Measurements from ENCODE around the gene RUNX1. TPM values are rescaled to one million over a fixed set of nuclear protein-coding genes. Genes with fewer than 3 reads are reported as not detected.

Gene RUNX1
- polyA plus RNA-seq, 3 donors: 6.2 to 49.7 (median 8.7) TPM

GRCh38 chr21:35014302-35015041 lies 34.6 kb downstream of the RUNX1 start:
- TF ChIP-seq CTCF (IDR thresholded peaks at IDR 0.05): no peak
- H3K9ac ChIP-seq (ENCODE audit: insufficient read depth, low read length, poor library complexity, severe bottlenecking): no peak overlapping the region
- DNase-seq: peak in 1 of 3 donors; percentile 23
- H3K4me2 ChIP-seq (replicated peaks; ENCODE audit: extremely low read depth, low read length, poor library complexity, severe bottlenecking): no peak overlapping the region
- H3K79me2 ChIP-seq (ENCODE audit: insufficient read depth, low read length): peaks cover 100% of the 10 kb centered on the region
- peaks cover 8 to 43% of the 10 kb centered on the region in 2 donors for H3K36me3 ChIP-seq (replicated peaks in 1 of 2; ENCODE audit: control insufficient read depth in 1 of 2, insufficient read depth in 2 of 2, low read length in 2 of 2)
- peaks cover 99% of the 10 kb centered on the region for H4K20me1 ChIP-seq (ENCODE audit: insufficient read depth, low read length)
- H3K9me3 ChIP-seq (replicated peaks in 1 of 2; ENCODE audit: control insufficient read depth in 1 of 2, insufficient read depth in 1 of 2, low read length in 2 of 2): no peaks in the 10 kb centered on the region
- H3K27ac Mint-ChIP-seq: peak overlapping the region in 2 of 7 donors; percentile 31 to 38
- peaks cover 50% of the 10 kb centered on the region for H3K4me1 Mint-ChIP-seq
- H3K27me3 Mint-ChIP-seq (ENCODE audit: low read depth in 3 of 3): peaks cover 0 to 4% (median 0%) of the 10 kb centered on the region in 3 donors
- no peaks in the 10 kb centered on the region for H3K9me3 Mint-ChIP-seq
- H3K4me1 ChIP-seq (ENCODE audit: control insufficient read depth in 1 of 2, insufficient read depth in 2 of 2, low read length in 2 of 2): peaks cover 4 to 26% of the 10 kb centered on the region in 2 donors
- H3K4me3 ChIP-seq (replicated peaks in 1 of 3; ENCODE audit: low read depth in 2 of 3, low read length in 3 of 3): no peak overlapping the region
- peak overlapping the region in 1 of 2 donors; percentile 23 for H3K27ac ChIP-seq (ENCODE audit: low read depth in 1 of 2, low read length in 2 of 2)
- H2AFZ ChIP-seq (ENCODE audit: insufficient read depth, low read depth, low read length, poor library complexity, severe bottlenecking): no peak overlapping the region
- no peak overlapping the region for H3K4me3 Mint-ChIP-seq
- peaks cover 22 to 43% of the 10 kb centered on the region in 2 donors for H3K36me3 Mint-ChIP-seq
- no peaks in the 10 kb centered on the region for H3K27me3 ChIP-seq (ENCODE audit: control insufficient read depth in 2 of 2, insufficient read depth in 2 of 2, low read length in 2 of 2)
- 23% methylated on average over 7 of the region's 11 CpGs for WGBS (ENCODE audit: insufficient coverage)
- intact Hi-C loops (cut with micrococcal nuclease): no loop called here

GRCh38 chr21:35011681-35012080 lies 37.4 kb downstream of the RUNX1 start:
- intact Hi-C loops (cut with micrococcal nuclease): no loop called here
- 0% methylated on average over 1 of the region's 3 CpGs for WGBS (ENCODE audit: insufficient coverage)
- no peaks in the 10 kb centered on the region for H3K9me3 Mint-ChIP-seq
- Histone ChIP-seq H3K4me1 (ENCODE audit: control insufficient read depth in 1 of 2, insufficient read depth in 2 of 2, low read length in 2 of 2) (peaks cover 10 to 37% of the 10 kb centered on the region in 2 donors), H4K20me1 (ENCODE audit: insufficient read depth, low read length) (peaks cover 99% of the 10 kb centered on the region), H3K4me2 (replicated peaks; ENCODE audit: extremely low read depth, low read length, poor library complexity, severe bottlenecking) (no peak overlapping the region), H2AFZ (ENCODE audit: insufficient read depth, low read depth, low read length, poor library complexity, severe bottlenecking) (no peak overlapping the region), H3K9me3 (replicated peaks in 1 of 2; ENCODE audit: control insufficient read depth in 1 of 2, insufficient read depth in 1 of 2, low read length in 2 of 2) (no peaks in the 10 kb centered on the region), H3K9ac (ENCODE audit: insufficient read depth, low read length, poor library complexity, severe bottlenecking) (no peak overlapping the region), H3K27me3 (ENCODE audit: control insufficient read depth in 2 of 2, insufficient read depth in 2 of 2, low read length in 2 of 2) (no peaks in the 10 kb centered on the region), H3K79me2 (ENCODE audit: insufficient read depth, low read length) (peaks cover 100% of the 10 kb centered on the region), H3K4me3 (replicated peaks in 1 of 3; ENCODE audit: low read depth in 2 of 3, low read length in 3 of 3) (no peak overlapping the region), H3K36me3 (replicated peaks in 1 of 2; ENCODE audit: control insufficient read depth in 1 of 2, insufficient read depth in 2 of 2, low read length in 2 of 2) (peaks cover 8 to 47% of the 10 kb centered on the region in 2 donors), H3K27ac (ENCODE audit: low read depth in 1 of 2, low read length in 2 of 2) (no peak overlapping the region)
- peaks cover 50% of the 10 kb centered on the region for H3K4me1 Mint-ChIP-seq
- H3K36me3 Mint-ChIP-seq: peaks cover 14 to 33% of the 10 kb centered on the region in 2 donors
- H3K27me3 Mint-ChIP-seq (ENCODE audit: low read depth in 3 of 3): peaks cover 0 to 1% (median 0%) of the 10 kb centered on the region in 3 donors
- TF ChIP-seq CTCF (IDR thresholded peaks at IDR 0.05): no peak
- H3K27ac Mint-ChIP-seq: peak overlapping the region in 1 of 7 donors; percentile 51
- DNase-seq: no peak
- H3K4me3 Mint-ChIP-seq: no peak overlapping the region
